ENCODE measurements around the gene C14orf180. TPM values are rescaled to one million over a fixed set of nuclear protein-coding genes. Genes with fewer than 3 reads are reported as not detected.

C14orf180 gene
- total RNA-seq, 1 experiment from 2014 or later = not detected

- Histone ChIP-seq H3K27ac (ENCODE audit: insufficient read length, low read depth, low read length) (no peak overlapping the region), H3K14ac (ENCODE audit: insufficient read depth, low read length) (no peak overlapping the region), H3K4ac (ENCODE audit: low read depth, low read length) (no peak overlapping the region), H3K79me1 (ENCODE audit: insufficient read depth, low read depth, low read length, poor library complexity, severe bottlenecking) (no peaks in the 10 kb centered on the region), H3K23me2 (ENCODE audit: insufficient read length, low read depth, low read length, poor library complexity, severe bottlenecking) (no peaks in the 10 kb centered on the region), H4K5ac (ENCODE audit: insufficient read length, low read depth, low read length) (no peak overlapping the region), H3K56ac (ENCODE audit: insufficient read length, low read depth, low read length) (no peak overlapping the region), H3K23ac (ENCODE audit: insufficient read length, low read depth, low read length) (no peak overlapping the region), H3K9ac (ENCODE audit: extremely low read depth, insufficient read length, low read length) (no peak overlapping the region), H3K27me3 (ENCODE audit: insufficient read depth, low read length) (no peaks in the 10 kb centered on the region), H3K9me3 (ENCODE audit: control insufficient read depth, low read depth, low read length) (no peaks in the 10 kb centered on the region), H2BK15ac (ENCODE audit: low read depth, low read length) (no peak overlapping the region), H2BK5ac (ENCODE audit: insufficient read length, low read length) (no peak overlapping the region), H3K79me2 (ENCODE audit: insufficient read depth, low read length) (no peaks in the 10 kb centered on the region), H3T11ph (ENCODE audit: low read length) (no peak overlapping the region), H4K20me1 (ENCODE audit: control insufficient read depth, insufficient read depth, insufficient read length) (no peaks in the 10 kb centered on the region), H3K18ac (ENCODE audit: insufficient read length, low read depth, low read length) (no peak overlapping the region), H3K4me2 (ENCODE audit: insufficient read depth, insufficient read length, low read length) (no peak overlapping the region), H4K91ac (ENCODE audit: insufficient read length, low read depth, low read length) (no peak overlapping the region), H4K8ac (replicated peaks; ENCODE audit: insufficient read length, low read depth, low read length) (no peak overlapping the region), H2AK5ac (ENCODE audit: insufficient read length, low read length) (no peak overlapping the region), H2AFZ (ENCODE audit: low read length) (no peak overlapping the region), H3K4me1 (ENCODE audit: insufficient read depth, low read length) (no peaks in the 10 kb centered on the region), H2BK20ac (ENCODE audit: low read depth, low read length, poor library complexity, severe bottlenecking) (no peak overlapping the region), H2BK12ac (ENCODE audit: insufficient read length, low read depth, low read length) (no peak overlapping the region), H2BK120ac (ENCODE audit: low read depth, low read length, poor library complexity, severe bottlenecking) (no peak overlapping the region)
- DNase-seq = no peak
- H3K27ac Mint-ChIP-seq = no peak overlapping the region
- peaks cover 0 to 4% (median 0%) of the 10 kb centered on the region in 3 experiments; a peak in 1 of 7 replicates for H3K36me3 Mint-ChIP-seq (ENCODE audit: insufficient read depth in 1 of 3, low read depth in 3 of 3)
- no peak for TF ChIP-seq CTCF (conservative IDR thresholded peaks at IDR 0.05)
- no peak overlapping the region for H3K4me3 Mint-ChIP-seq
- peaks cover 0 to 6% of the 10 kb centered on the region in 2 experiments; a peak in 1 of 5 replicates for H3K9me3 Mint-ChIP-seq
- H3K27me3 Mint-ChIP-seq (ENCODE audit: low read depth) = peaks cover 5% of the 10 kb centered on the region
- peaks cover 12 to 13% of the 10 kb centered on the region in 2 experiments for H3K4me1 Mint-ChIP-seq
- no CpG with 5 or more reads among the region's 8 CpGs for WGBS (ENCODE audit: extremely low coverage, insufficient read length, low lambda C conversion rate)
Observed at GRCh38 chr14:104549536-104550339, 29.8 kb upstream of the C14orf180 start.

Data from H9 (cell line).